Transverse colon (tissue), 4 donors: Measurements from ENCODE around the gene DOP1B. TPM values are rescaled to one million over a fixed set of nuclear protein-coding genes. Genes with fewer than 3 reads are reported as not detected.

Source experiments
- DNase-seq: peaks from one replicate; pipeline ENCODE4 v3.0.0-alpha.2; 2019
- H3K27ac ChIP-seq, 4 donors: fragments of 200-600 bp; sonication (generic); 2 replicates each; pipeline ENCODE4 v1.5.1; 2016 to 2018; ENCODE audit warnings: inconsistent platforms in 4 of 4
- H3K27me3 ChIP-seq: fragments of 200-600 bp; sonication (generic); 2 replicates; pipeline ENCODE4 v1.5.1; 2017; ENCODE audit warnings: inconsistent platforms
- H3K36me3 ChIP-seq, 4 donors: fragments of 200-600 bp; sonication (generic); 2 replicates each; pipeline ENCODE4 v1.5.1; 2017 to 2019; ENCODE audit warnings: inconsistent platforms in 4 of 4
- H3K4me1 ChIP-seq, 4 donors: fragments of 200-600 bp; sonication (generic); 2 replicates each; pipeline ENCODE4 v1.5.1; 2017 to 2020; ENCODE audit warnings: inconsistent platforms in 4 of 4
- H3K4me3 ChIP-seq, 4 donors: fragments of 200-600 bp; sonication (generic); 1 replicate in 1 of 4; 2 replicates in 3 of 4; pipeline versions ENCODE4 v1.5.1 to v1.6.1; 2017 to 2019; ENCODE audit warnings: inconsistent platforms in 4 of 4
- H3K9me3 ChIP-seq, 2 donors: fragments of 200-600 bp; sonication (generic); 2 replicates each; pipeline ENCODE4 v1.5.1; 2017 to 2019; ENCODE audit warnings: inconsistent platforms in 2 of 2
- EP300 ChIP-seq: sonication (generic); formaldehyde crosslinking; IDR thresholded peaks from one replicate; pipeline ENCODE4 v1.6.1; 2017; ENCODE audit warnings: antibody characterized with exemption, low read depth
- POLR2A ChIP-seq: fragments of 450-650 bp; IDR thresholded peaks from one replicate; pipeline ENCODE4 v1.6.1; 2016; ENCODE audit warnings: antibody characterized with exemption, mild to moderate bottlenecking, moderate library complexity
- POLR2AphosphoS5 ChIP-seq, 3 donors: sonication (generic); formaldehyde crosslinking; IDR thresholded peaks; one replicate each; pipeline ENCODE4 v1.6.1; 2016; ENCODE audit warnings: antibody characterized with exemption in 3 of 3
- WGBS, 2 donors: methylation state at CpG; one replicate each; pipeline ENCODE4 v1.1.5; 2018; ENCODE audit warnings: low coverage in 1 of 2; 5-methylcytosine and 5-hydroxymethylcytosine counted together
- in situ Hi-C, 4 donors: fragments of 200-750 bp; cut with MboI; loops; one replicate each; pipeline versions ENCODE4 v1.15.0 to v1.15.1; 2017; ENCODE audit warnings: low sequenced_read_pairs in 3 of 4, low pct_ligation_motif_present in 1 of 4, low pct_unique_long_range_greater_than_20kb in 1 of 4
- intact Hi-C: fragments of 100-400 bp; cut with DNase I; formaldehyde crosslinking; loops from one replicate; pipeline ENCODE4 v1.15.1; 2023; ENCODE audit warnings: low total_unique reads
- total RNA-seq, 4 donors: library from RNA; depleted of rRNA; stranded (reverse); fragments of >200 nt; gene quantifications; one replicate each; pipeline ENCODE4 v1.1.0, GENCODE V29; 2016
- TF ChIP-seq, protein P1 (sequence below), 5 experiments: fragments of 200-600 bp in 3 of 5; fragments of 450-650 bp in 2 of 5; sonication (generic) in 3 of 5; IDR thresholded peaks; 1 replicate in 2 of 5; 2 replicates in 3 of 5; pipeline ENCODE4 v1.5.1; 2016 to 2017; ENCODE audit warnings: antibody characterized with exemption in 5 of 5, inconsistent platforms in 3 of 5, mild to moderate bottlenecking in 2 of 5, moderate library complexity in 1 of 5

Gene DOP1B
- total RNA-seq, 4 donors from 2014 or later, result 49.4 to 74.4 (median 61.0) TPM

DNA sequence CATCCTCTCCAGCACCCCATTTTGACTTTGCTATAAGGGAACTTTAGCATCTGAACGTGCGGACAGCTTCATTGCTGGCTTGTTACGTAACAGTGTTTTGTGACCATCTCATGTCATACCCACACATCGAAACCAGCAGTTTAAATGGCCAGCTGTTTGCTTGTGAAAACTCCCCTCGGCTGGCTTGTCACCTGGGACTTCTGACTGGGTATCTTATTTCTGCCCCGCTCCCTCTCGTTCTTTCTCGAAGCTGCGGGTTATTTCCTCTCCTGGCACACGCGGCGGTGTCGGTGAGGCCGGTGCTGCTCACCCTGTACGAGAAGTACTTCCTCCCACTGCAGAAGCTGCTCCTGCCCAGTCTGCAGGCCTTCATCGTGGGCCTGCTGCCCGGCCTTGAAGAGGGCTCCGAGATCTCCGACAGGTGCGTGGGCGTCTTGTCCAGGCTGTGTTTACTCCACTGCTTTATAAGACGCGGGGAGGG, 43.5 kb downstream of the DOP1B start:
- H3K27me3 ChIP-seq, result no peaks in the 10 kb centered on the region
- WGBS, 2 donors, result 81 to 94% methylated on average over 3 to 23 of the region's 23 CpGs
- H3K36me3 ChIP-seq, result no peaks in the 10 kb centered on the region
- H3K4me3 ChIP-seq, result no peak overlapping the region
- TF ChIP-seq POLR2AphosphoS5 (IDR thresholded peaks at IDR 0.05) (no peak), EP300 (no peak), POLR2A (no peak)
- TF ChIP-seq, protein P1, sequence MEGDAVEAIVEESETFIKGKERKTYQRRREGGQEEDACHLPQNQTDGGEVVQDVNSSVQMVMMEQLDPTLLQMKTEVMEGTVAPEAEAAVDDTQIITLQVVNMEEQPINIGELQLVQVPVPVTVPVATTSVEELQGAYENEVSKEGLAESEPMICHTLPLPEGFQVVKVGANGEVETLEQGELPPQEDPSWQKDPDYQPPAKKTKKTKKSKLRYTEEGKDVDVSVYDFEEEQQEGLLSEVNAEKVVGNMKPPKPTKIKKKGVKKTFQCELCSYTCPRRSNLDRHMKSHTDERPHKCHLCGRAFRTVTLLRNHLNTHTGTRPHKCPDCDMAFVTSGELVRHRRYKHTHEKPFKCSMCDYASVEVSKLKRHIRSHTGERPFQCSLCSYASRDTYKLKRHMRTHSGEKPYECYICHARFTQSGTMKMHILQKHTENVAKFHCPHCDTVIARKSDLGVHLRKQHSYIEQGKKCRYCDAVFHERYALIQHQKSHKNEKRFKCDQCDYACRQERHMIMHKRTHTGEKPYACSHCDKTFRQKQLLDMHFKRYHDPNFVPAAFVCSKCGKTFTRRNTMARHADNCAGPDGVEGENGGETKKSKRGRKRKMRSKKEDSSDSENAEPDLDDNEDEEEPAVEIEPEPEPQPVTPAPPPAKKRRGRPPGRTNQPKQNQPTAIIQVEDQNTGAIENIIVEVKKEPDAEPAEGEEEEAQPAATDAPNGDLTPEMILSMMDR (IDR thresholded peaks at IDR 0.05), result no peak
- no peak for DNase-seq
- H3K4me1 ChIP-seq, result peaks cover 0 to 24% (median 8%) of the 10 kb centered on the region in 4 donors
- no peak overlapping the region for H3K27ac ChIP-seq
- intact Hi-C loops, result no loop called here
- H3K9me3 ChIP-seq, result no peaks in the 10 kb centered on the region
- in situ Hi-C loops, result no loop called here

DNA sequence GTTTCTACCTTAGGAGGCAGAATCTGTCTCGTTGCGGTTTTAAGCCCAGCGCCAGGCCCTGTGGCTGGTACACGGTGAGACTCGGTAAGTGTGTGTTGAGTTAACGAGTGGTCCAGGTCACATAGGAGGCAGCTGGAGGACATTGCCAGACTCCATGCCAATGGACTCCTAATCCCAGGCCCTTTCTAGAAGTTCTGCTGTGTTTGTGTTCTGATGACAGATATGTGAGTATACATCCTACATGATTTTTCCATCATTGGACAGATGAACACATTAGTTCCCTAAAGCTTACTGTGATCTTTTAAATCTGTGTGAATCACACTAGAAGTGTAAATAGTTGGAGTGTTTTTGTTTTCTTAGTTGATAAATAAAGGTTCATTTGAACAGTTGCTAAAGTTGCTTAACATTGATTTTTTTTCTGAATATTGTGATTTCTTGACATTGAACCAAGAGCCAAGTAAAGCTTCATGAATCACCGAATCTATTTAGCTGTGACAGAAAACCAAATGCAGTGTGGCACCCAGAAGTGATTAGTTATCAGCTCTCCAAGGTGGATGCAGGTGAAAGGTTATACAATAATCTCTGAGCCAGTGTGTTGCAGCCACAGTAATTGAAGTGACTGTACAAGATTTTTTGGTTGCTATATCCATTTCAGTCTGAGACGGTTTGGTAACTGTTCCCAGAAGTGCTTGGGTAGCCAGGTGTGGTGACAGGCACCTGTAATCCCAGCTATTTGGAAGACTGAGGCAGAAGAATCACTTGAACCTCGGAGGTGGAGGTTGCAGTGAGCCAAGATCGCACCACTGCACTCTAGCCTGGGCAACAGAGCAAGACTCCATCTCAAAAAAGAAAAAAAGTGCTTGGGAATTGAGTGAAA, 46.3 kb downstream of the DOP1B start:
- H3K27me3 ChIP-seq, result no peaks in the 10 kb centered on the region
- H3K27ac ChIP-seq, result peak overlapping the region in 1 of 4 donors; percentile 5
- no peak overlapping the region for H3K4me3 ChIP-seq
- no peak for DNase-seq
- peaks cover 0 to 24% (median 7%) of the 10 kb centered on the region in 4 donors for H3K4me1 ChIP-seq
- TF ChIP-seq POLR2A (no peak), EP300 (no peak), POLR2AphosphoS5 (IDR thresholded peaks at IDR 0.05) (no peak)
- TF ChIP-seq, protein P1 (IDR thresholded peaks at IDR 0.05), result no peak
- H3K36me3 ChIP-seq, result no peaks in the 10 kb centered on the region
- in situ Hi-C loops, result no loop called here
- intact Hi-C loops, result no loop called here
- WGBS, 2 donors, result 64 to 88% methylated on average over 1 to 10 of the region's 10 CpGs
- H3K9me3 ChIP-seq, result no peaks in the 10 kb centered on the region

GRCh38 chr21:36203603-36203889, 46.9 kb downstream of the DOP1B start:
- in situ Hi-C loops, result no loop called here
- no peak overlapping the region for H3K4me3 ChIP-seq
- H3K9me3 ChIP-seq, result no peaks in the 10 kb centered on the region
- H3K27ac ChIP-seq, result no peak overlapping the region
- no peaks in the 10 kb centered on the region for H3K36me3 ChIP-seq
- H3K27me3 ChIP-seq, result no peaks in the 10 kb centered on the region
- DNase-seq, result no peak
- TF ChIP-seq POLR2A, result no peak
- TF ChIP-seq, protein P1 (IDR thresholded peaks at IDR 0.05), result no peak
- TF ChIP-seq POLR2AphosphoS5 (IDR thresholded peaks at IDR 0.05), result no peak
- 13% methylated on average over 1 of the region's 1 CpG; no CpG with 5 or more reads in 1 of the 2 donors for WGBS, 2 donors
- H3K4me1 ChIP-seq, result peaks cover 0 to 18% (median 5%) of the 10 kb centered on the region in 4 donors
- intact Hi-C loops, result no loop called here

GRCh38 chr21:36204980-36205379, 48.4 kb downstream of the DOP1B start:
- H3K4me3 ChIP-seq, result no peak overlapping the region
- H3K4me1 ChIP-seq, result peaks cover 0 to 11% (median 2%) of the 10 kb centered on the region in 4 donors
- in situ Hi-C loops (no loop called here), intact Hi-C loops (no loop called here)
- 89 to 93% methylated on average over 1 to 6 of the region's 6 CpGs for WGBS, 2 donors
- H3K27ac ChIP-seq, result no peak overlapping the region
- no peak for DNase-seq
- H3K36me3 ChIP-seq, result no peaks in the 10 kb centered on the region
- H3K27me3 ChIP-seq, result no peaks in the 10 kb centered on the region
- no peaks in the 10 kb centered on the region for H3K9me3 ChIP-seq
- TF ChIP-seq EP300, result no peak
- TF ChIP-seq, protein P1 (IDR thresholded peaks at IDR 0.05), result no peak
- TF ChIP-seq POLR2A, result no peak
- TF ChIP-seq POLR2AphosphoS5 (IDR thresholded peaks at IDR 0.05), result no peak
